GM12892 (cell line): ENCODE data around the gene TMEM62.

ENCODE experiments used
- POLR2A ChIP-seq: IDR thresholded peaks from 2 replicates; pipeline ENCODE4 v1.6.1; 2011; ENCODE audit warnings: low read depth, low read length, control low read depth
- POLR2AphosphoS5 ChIP-seq: IDR thresholded peaks from 2 replicates; pipeline ENCODE4 v1.6.1; 2011; ENCODE audit warnings: low read depth, low read length, control low read depth
- TAF1 ChIP-seq: IDR thresholded peaks from 2 replicates; pipeline ENCODE4 v1.6.1; 2011; ENCODE audit warnings: low read depth, mild to moderate bottlenecking, control low read depth, low read length, borderline replicate concordance

- TF ChIP-seq POLR2A: no peak
- no peak for TF ChIP-seq POLR2AphosphoS5
- TF ChIP-seq TAF1: no peak
Measured at GRCh38 chr15:43102187-43102586, 31.2 kb upstream of the TMEM62 start.
